GM23248 (cell line): ENCODE data around the gene TBC1D24. TPM values are rescaled to one million over a fixed set of nuclear protein-coding genes. Genes with fewer than 3 reads are reported as not detected.

Experiments
- DNase-seq: peaks from one replicate; pipeline ENCODE4 v3.0.0-alpha.2; 2015
- H2AFZ ChIP-seq: fragments of 200-600 bp; sonication (generic); 2 replicates; pipeline ENCODE4 v1.6.1; 2016; ENCODE audit warnings: antibody characterized with exemption
- H3F3A ChIP-seq: fragments of 200-600 bp; sonication (generic); 2 replicates; pipeline ENCODE4 v1.6.1; 2016; ENCODE audit warnings: mild to moderate bottlenecking, antibody characterized with exemption, mixed run types; ENCODE audit not compliant: insufficient read depth
- H3K27ac ChIP-seq: fragments of 200-600 bp; sonication (generic); 2 replicates; pipeline ENCODE4 v1.5.1; 2016; ENCODE audit warnings: mild to moderate bottlenecking
- H3K27me3 ChIP-seq: fragments of 200-600 bp; sonication (generic); replicated peaks from 2 replicates; pipeline ENCODE4 v1.6.1; 2016; ENCODE audit warnings: mild to moderate bottlenecking; ENCODE audit not compliant: insufficient read depth
- H3K36me3 ChIP-seq: fragments of 200-600 bp; sonication (generic); 2 replicates; pipeline ENCODE4 v1.6.1; 2016; ENCODE audit warnings: low read depth, mild to moderate bottlenecking
- H3K4me1 ChIP-seq: fragments of 200-600 bp; sonication (generic); 2 replicates; pipeline ENCODE4 v1.6.1; 2016; ENCODE audit warnings: mild to moderate bottlenecking; ENCODE audit not compliant: insufficient read depth
- H3K4me2 ChIP-seq: fragments of 200-600 bp; sonication (generic); one replicate; pipeline ENCODE4 v1.6.1; 2016; ENCODE audit warnings: mild to moderate bottlenecking; ENCODE audit not compliant: unreplicated experiment
- H3K4me3 ChIP-seq: fragments of 200-600 bp; sonication (generic); 2 replicates; pipeline ENCODE4 v1.5.1; 2016; ENCODE audit warnings: mild to moderate bottlenecking
- H3K79me2 ChIP-seq: fragments of 200-600 bp; sonication (generic); 2 replicates; pipeline ENCODE4 v1.6.1; 2016; ENCODE audit warnings: mild to moderate bottlenecking; ENCODE audit not compliant: insufficient read depth
- H3K9ac ChIP-seq: fragments of 200-600 bp; sonication (generic); 2 replicates; pipeline ENCODE4 v1.6.1; 2016; ENCODE audit warnings: mild to moderate bottlenecking
- H3K9me2 ChIP-seq: fragments of 200-600 bp; sonication (generic); 2 replicates; pipeline ENCODE4 v1.6.1; 2016; ENCODE audit warnings: mixed run types, mild to moderate bottlenecking, moderate library complexity; ENCODE audit not compliant: insufficient read depth
- H3K9me3 ChIP-seq: fragments of 200-600 bp; sonication (generic); one replicate; pipeline ENCODE4 v1.6.1; 2017; ENCODE audit warnings: low read depth
- H4K20me1 ChIP-seq: fragments of 200-600 bp; sonication (generic); 2 replicates; pipeline ENCODE4 v1.6.0; 2016; ENCODE audit not compliant: insufficient read depth
- EZH2 ChIP-seq: fragments of 200-600 bp; sonication (generic); IDR thresholded peaks from 2 replicates; pipeline ENCODE4 v1.6.1; 2018; ENCODE audit warnings: antibody characterized with exemption, mild to moderate bottlenecking; ENCODE audit not compliant: insufficient read depth, poor library complexity, severe bottlenecking
- EZH2phosphoT487 ChIP-seq: fragments of 200-600 bp; sonication (generic); IDR thresholded peaks from 2 replicates; pipeline ENCODE4 v1.6.1; 2018; ENCODE audit warnings: antibody characterized with exemption, moderate library complexity, mild to moderate bottlenecking, low read depth; ENCODE audit not compliant: insufficient read depth
- WGBS, 2 experiments: methylation state at CpG; one replicate each; pipeline ENCODE4 v1.1.6; 2015 to 2017; ENCODE audit warnings: low lambda C conversion rate in 2 of 2, low coverage in 1 of 2; ENCODE audit errors: missing lambda C conversion rate in 2 of 2; 5-methylcytosine and 5-hydroxymethylcytosine counted together
- in situ Hi-C: fragments of 300-500 bp; cut with MboI; formaldehyde crosslinking; loops from 2 replicates; pipeline ENCODE4 v1.15.0; 2020
- polyA plus RNA-seq: library from polyadenylated mRNA; unstranded; fragments of >200 nt; fragmentation: Nextera tagmentation; extraction: Ambion mirVana; gene quantifications from 2 replicates; pipeline ENCODE4 v1.2.1, GENCODE V29; 2016
- total RNA-seq: library from RNA; depleted of rRNA; stranded (reverse); fragments of >200 nt; shearing (Covaris generic); gene quantifications from 2 replicates; pipeline ENCODE4 v1.2.3, GENCODE V29; 2014

Gene TBC1D24
- total and polyA plus RNA-seq, 2 experiments from 2014 or later, result 10.1 to 18.7 TPM

GRCh38 chr16:2511128-2511800, 36.3 kb downstream of the TBC1D24 start:
- peak; percentile 70 for DNase-seq
- Histone ChIP-seq H3K4me3 (peak overlapping the region; percentile 56), H3K36me3 (no peaks in the 10 kb centered on the region), H3K4me1 (peaks cover 9% of the 10 kb centered on the region), H3K9me3 (no peaks in the 10 kb centered on the region), H3F3A (peaks cover 12% of the 10 kb centered on the region; the same call in 1 of the 2 replicates), H3K27me3 (no peaks in the 10 kb centered on the region), H3K9me2 (no peaks in the 10 kb centered on the region), H3K27ac (no peak overlapping the region), H4K20me1 (peaks cover 3% of the 10 kb centered on the region; the same call in 1 of the 2 replicates), H3K79me2 (peaks cover 20% of the 10 kb centered on the region), H3K9ac (peak overlapping the region; percentile 78), H3K4me2 (peak overlapping the region; percentile 58), H2AFZ (peak overlapping the region; percentile 73)
- no peak for TF ChIP-seq EZH2
- no peak for TF ChIP-seq EZH2phosphoT487
- in situ Hi-C loops, result no loop called here
- 36 to 46% methylated on average over 19 to 24 of the region's 24 CpGs for WGBS, 2 experiments

GRCh38 chr16:2511996-2512734, 37.2 kb downstream of the TBC1D24 start:
- no peak overlapping the region for H3K4me3 ChIP-seq
- in situ Hi-C loops, result no loop called here

DNA sequence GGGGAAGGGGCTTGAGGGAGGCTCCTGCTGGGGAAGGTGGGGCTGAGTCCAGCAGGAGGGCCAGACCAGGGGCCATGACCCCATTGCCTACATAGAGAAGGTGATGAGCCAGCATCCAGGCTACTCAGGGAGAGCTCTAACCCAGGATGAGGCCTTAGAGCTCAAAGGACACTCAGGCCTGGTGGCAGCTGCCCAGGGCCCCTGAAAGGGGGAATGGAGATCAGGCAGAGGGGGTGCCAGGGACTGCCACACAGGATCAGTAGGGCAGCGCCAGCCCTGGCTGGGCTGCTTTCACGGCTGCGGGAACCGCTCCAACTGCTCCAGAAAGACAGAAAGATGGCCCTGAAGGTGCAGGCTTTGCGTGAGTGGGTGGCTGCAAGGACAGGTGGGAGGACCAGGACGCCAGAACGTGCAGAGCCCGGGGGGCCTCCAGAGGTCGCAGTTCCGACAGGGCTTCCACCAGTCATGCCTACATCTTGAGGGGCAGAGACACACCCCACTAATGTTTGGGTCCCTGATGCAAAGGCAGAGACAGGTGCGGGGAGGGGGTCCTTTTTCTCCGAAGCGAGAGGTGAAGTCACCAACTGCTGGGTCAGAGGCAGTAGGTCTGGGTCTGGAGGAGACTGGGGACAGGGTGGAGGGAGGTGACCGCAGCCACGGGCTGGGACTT, 37.9 kb downstream of the TBC1D24 start:
- H2AFZ ChIP-seq, result peak overlapping the region; percentile 47; the same call in 1 of the 2 replicates
- TF ChIP-seq EZH2 (no peak), EZH2phosphoT487 (no peak)
- 45 to 52% methylated on average over 12 to 15 of the region's 15 CpGs for whole genome bisulfite sequencing, 2 experiments
- H3K36me3 ChIP-seq, result no peaks in the 10 kb centered on the region
- H3K27me3 ChIP-seq, result no peaks in the 10 kb centered on the region
- in situ Hi-C loops, result no loop called here
- peaks cover 6% of the 10 kb centered on the region; the same call in 1 of the 2 replicates for H4K20me1 ChIP-seq
- DNase-seq, result no peak
- H3K9ac ChIP-seq, result no peak overlapping the region
- no peaks in the 10 kb centered on the region for H3K9me3 ChIP-seq
- H3F3A ChIP-seq, result peaks cover 12% of the 10 kb centered on the region; the same call in 1 of the 2 replicates
- H3K4me1 ChIP-seq, result peaks cover 17% of the 10 kb centered on the region
- H3K27ac ChIP-seq, result no peak overlapping the region
- no peaks in the 10 kb centered on the region for H3K9me2 ChIP-seq
- peaks cover 36% of the 10 kb centered on the region for H3K79me2 ChIP-seq
- H3K4me2 ChIP-seq, result peak overlapping the region; percentile 32
- peak overlapping the region; percentile 76; the same call in 1 of the 2 replicates for H3K4me3 ChIP-seq

More at GRCh38 chr16:2511996-2512734, 37.2 kb downstream of the TBC1D24 start:
- Histone ChIP-seq H3K9me2 (no peaks in the 10 kb centered on the region), H3K4me2 (no peak overlapping the region), H3F3A (peaks cover 12% of the 10 kb centered on the region; the same call in 1 of the 2 replicates), H3K27me3 (no peaks in the 10 kb centered on the region), H4K20me1 (peaks cover 6% of the 10 kb centered on the region; the same call in 1 of the 2 replicates), H3K4me1 (peaks cover 17% of the 10 kb centered on the region), H3K9me3 (no peaks in the 10 kb centered on the region), H3K36me3 (no peaks in the 10 kb centered on the region), H2AFZ (no peak overlapping the region), H3K27ac (no peak overlapping the region), H3K9ac (no peak overlapping the region), H3K79me2 (peaks cover 29% of the 10 kb centered on the region)
- TF ChIP-seq EZH2 (no peak), EZH2phosphoT487 (no peak)
- no peak for DNase-seq
- WGBS, 2 experiments, result 87 to 88% methylated on average over 17 of the region's 17 CpGs
